HepG2 (cell line): ENCODE results near the gene XIST. TPM values are rescaled to one million over a fixed set of nuclear protein-coding genes. Genes with fewer than 3 reads are reported as not detected.

Experiments
- polyA plus RNA-seq, 8 experiments: library from polyadenylated mRNA; depleted of rRNA in 3 of 8; stranded (reverse) in 7 of 8; unstranded in 1 of 8; fragments of >200 nt; fragmentation: Illumina TruSeq in 4 of 8; extraction: Trizol in 4 of 8; gene quantifications; 2 replicates each; pipeline versions ENCODE4 v1.2.1 to v1.2.3, GENCODE V29; 2011 to 2016; ENCODE audit warnings: low read depth in 4 of 8, missing spikeins in 1 of 8, mixed read lengths in 1 of 8; ENCODE audit not compliant: insufficient read depth in 1 of 8
- small RNA-seq, 3 experiments: library from RNA; depleted of rRNA; stranded (forward); fragments of <200 nt; gene quantifications; one replicate each; pipeline ENCODE3, GENCODE V24; 2012; ENCODE audit warnings: low read depth in 2 of 3, low replicate concordance in 1 of 3; ENCODE audit not compliant: insufficient read length in 3 of 3, insufficient read depth in 2 of 3
- total RNA-seq, 5 experiments: library from RNA; depleted of rRNA; stranded (reverse); fragments of >200 nt; fragmentation: Illumina TruSeq; extraction: Trizol; gene quantifications; 2 replicates each; pipeline ENCODE4 v1.2.3, GENCODE V29; 2016; ENCODE audit warnings: low read depth in 1 of 5

Gene XIST
- total and polyA plus RNA-seq, 2 of the 13 experiments (the other 11 are each of a cell fraction or from before 2014, with no cell fraction given): 0.02 to 0.26 TPM

Small RNA genes within 50 kb of the gene (small RNA-seq; reads per million reads assigned to genes)
- gene RF01880: 0 reads per million in 3 experiments
